Activated CD4-positive, alpha-beta T cell treated with anti-CD3 and anti-CD28 coated beads, Interleukin-2, amount 50 U/mL, for 4 hours (primary cell): ENCODE results near the gene ZRANB1.

Source experiments
- DNase-seq, 2 experiments: peaks; one replicate each; pipeline ENCODE4 v3.0.0-alpha.2; 2020

Gene ZRANB1

DNA sequence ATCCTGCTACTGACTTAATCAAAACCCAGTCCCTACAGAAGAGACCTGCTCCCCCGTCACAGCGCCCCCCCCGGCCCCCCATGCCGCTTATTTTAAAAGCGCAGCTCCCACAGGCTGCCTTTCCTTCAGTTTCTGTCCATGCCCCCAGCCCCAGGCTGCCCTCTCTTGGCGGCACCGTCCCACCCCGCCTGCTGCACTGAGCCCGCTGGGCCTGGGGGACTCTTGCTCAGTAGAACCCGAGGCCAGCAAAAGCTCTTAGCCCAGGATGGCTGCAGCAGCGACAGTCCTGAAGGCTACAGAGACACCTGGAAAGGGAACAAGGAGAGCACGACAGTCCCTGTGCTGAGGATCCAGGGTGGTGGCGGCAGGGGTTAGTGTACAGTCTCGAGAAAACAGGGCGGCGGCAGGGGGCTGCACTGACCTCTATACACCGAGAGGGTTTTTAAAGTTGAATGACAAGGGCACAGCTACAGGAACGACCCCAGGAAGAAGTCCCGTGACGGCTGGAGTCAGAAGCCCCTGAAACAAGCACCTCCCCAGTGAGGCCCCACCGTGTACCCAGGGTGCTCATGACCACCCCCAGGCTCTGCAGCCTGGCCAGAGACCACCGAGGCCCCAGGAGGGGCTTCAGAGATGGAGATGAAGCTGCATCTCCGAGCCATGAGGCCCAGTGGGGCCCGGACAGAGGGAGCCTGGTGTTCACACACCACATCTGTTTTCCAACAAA lies 54.4 kb downstream of the ZRANB1 start:
- no peak for DNase-seq

- DNase-seq = no peak
These were observed 54.9 kb downstream of the ZRANB1 start for GRCh38 chr10:124996854-124997215.

GRCh38 chr10:124997306-124997705 lies 55.4 kb downstream of the ZRANB1 start:
- DNase-seq = no peak

DNA sequence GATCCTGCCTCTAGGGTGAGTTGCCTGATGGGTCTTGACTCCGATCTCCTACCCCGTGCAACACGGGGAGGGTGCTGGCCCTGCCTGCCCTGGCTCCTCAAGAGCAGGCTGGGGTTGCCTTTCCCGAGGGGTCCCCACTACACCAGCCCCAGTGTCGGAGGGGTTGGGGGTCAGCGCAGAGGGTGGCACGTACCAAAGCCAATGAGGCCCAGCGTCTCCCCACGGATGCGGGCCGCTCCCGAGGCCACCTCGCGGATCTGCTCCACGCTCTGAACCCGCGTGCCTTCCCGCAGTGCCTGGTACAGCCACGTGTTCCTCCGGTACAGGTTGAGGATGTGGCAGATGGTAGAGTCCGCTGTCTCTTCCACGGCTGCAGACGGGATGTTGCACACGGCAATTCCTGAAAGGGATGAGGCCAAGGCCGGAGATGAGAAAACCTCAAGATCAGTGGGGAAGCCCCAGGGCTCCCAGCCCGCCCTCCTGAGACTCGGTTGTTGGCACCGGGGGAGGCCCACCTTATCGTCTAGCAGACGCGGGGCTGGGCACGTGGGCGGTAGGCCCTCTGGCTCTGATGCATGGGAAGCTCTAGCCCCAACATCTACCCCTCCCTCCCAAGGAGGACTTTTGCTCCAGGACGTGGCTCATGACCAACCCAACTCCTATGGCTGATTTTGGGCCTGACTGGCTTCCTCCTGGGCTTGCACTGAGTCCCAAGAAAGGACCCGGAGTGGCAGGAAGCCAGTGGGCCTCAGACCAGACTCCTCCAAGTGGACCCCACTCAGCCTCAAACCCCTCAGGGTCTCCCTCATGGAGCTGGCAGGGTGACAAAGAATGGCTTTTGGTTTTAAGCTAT lies 56.1 kb downstream of the ZRANB1 start:
- DNase-seq = no peak

DNA sequence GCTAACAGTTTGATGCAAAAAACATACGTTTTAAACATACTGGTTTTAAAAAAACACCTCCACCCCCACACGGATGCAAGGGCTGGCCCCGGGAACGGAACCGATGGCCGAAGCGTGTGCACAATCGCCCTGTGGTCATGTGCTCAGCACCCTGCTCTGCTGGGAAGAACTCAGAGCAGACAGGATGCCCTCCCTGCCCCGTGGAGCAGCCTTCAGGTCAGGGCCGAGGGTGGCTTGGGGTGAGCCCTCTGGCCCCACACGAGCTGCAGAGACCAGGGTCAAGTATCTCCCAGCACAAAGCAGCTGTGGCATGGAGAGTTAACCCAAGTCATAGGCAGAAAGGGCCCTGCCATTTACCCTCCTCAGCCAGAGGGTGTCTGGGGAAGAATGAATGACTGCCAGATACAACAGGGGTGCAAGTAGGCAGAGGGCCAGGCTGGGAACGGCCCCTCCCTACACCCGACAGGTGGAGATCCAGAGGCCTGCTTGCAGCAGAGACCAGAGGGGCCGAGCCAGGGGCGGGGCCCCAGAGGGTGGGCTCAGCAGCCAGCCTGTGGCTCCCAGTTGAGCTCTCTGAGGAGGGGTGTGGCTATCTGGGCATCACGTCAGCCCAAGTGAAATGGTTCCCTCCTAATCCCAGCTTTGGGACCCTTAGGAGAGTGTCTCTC lies 56.8 kb downstream of the ZRANB1 start:
- no peak for DNase-seq

DNA sequence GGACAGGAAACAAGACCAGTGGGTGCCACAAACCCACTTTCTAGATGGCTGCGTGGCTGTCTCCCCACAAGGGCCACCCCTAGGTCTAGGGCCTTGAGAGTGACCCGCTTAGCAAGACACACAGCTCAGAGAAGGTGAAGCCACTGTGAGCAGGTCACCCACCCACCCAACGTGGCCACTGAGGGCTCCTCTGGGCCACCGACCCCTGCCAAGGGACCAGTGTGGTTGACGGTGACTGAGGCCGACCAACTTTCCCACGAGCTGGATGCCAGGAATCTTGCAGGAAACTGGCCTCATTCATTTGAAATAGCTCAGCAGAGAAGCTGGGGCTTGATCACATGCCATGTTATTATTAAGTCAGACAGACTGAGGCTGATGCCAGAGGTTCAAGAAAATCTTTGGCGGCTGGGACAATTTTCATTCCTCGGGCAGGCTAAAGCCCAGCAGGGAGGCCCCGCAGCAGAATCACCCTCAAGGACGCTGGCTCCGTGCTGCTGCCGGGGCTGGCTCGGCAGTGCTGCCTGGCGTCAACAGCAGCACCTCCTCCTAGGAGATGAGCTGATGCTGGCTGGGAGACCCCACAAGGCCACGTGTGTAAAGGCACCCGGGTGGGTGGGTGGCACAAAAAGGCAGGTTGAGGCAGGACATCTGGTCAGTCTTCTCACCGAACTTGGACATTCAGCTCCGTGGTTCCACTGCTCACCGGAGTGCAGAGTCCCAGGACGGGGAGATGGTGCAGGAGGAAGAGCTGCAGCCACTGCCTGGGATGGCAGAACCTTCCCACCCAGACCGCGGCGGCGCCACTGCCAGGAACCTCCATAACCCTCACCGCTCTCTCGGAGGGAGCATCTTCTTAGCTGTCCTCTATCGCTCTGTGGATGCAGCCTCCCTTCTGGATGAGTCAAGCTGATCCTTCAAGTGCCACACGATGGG lies 57.8 kb downstream of the ZRANB1 start:
- DNase-seq = no peak

- DNase-seq = no peak
These were observed 58.7 kb downstream of the ZRANB1 start for GRCh38 chr10:125000366-125001312.

- no peak for DNase-seq
These were observed 59.6 kb downstream of the ZRANB1 start for GRCh38 chr10:125001313-125002046.

DNA sequence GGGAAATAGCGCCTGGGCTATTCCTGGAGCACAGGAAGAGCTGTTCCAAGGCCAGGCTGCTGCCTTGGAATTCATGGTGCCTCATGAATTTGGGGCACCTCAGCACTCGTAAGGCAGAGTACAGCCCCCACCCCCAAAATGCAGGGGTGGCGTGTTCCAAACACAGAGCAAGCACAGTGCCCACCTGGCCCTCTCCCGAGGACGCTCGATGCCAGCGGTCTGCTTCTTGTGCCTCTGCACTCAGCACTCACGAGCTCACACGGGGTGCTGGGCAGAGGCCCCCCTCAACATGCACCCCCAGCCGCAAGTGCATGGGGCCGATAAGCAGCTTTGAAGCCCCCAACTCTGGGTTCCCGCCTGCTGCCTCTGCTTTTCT lies 60.1 kb downstream of the ZRANB1 start:
- no peak for DNase-seq

GRCh38 chr10:125002423-125003145 lies 60.7 kb downstream of the ZRANB1 start:
- DNase-seq = no peak

GRCh38 chr10:125003146-125003900 lies 61.4 kb downstream of the ZRANB1 start:
- no peak for DNase-seq

DNA sequence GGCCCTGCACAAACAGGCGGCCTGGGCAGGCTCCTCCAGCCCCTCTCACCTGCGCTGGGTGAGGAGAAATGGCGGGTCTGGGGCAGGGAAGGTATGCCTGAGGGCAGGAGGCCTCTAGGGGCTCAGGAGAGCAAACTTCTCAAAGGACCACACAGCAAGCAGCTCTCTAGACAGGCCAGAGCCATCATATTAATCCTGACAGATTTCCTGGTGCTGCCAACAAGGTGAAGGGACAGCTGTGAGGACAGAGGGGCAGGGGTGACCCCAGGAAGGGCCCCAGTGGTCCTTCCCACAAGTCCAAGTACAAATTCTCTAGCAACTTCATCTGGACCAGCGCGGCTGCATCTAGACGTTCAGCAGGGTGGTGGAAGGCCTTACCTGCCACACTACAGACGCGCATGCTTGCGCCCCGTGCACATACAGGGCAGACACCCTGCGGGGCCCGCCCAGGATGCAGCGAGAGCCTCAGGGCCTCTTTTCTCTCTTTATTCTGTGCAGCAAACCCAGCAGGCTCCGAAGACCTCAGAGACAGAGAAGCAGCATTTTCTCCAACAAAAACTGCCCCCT lies 62.1 kb downstream of the ZRANB1 start:
- DNase-seq = no peak

GRCh38 chr10:125004571-125005311 lies 62.8 kb downstream of the ZRANB1 start:
- no peak for DNase-seq

DNA sequence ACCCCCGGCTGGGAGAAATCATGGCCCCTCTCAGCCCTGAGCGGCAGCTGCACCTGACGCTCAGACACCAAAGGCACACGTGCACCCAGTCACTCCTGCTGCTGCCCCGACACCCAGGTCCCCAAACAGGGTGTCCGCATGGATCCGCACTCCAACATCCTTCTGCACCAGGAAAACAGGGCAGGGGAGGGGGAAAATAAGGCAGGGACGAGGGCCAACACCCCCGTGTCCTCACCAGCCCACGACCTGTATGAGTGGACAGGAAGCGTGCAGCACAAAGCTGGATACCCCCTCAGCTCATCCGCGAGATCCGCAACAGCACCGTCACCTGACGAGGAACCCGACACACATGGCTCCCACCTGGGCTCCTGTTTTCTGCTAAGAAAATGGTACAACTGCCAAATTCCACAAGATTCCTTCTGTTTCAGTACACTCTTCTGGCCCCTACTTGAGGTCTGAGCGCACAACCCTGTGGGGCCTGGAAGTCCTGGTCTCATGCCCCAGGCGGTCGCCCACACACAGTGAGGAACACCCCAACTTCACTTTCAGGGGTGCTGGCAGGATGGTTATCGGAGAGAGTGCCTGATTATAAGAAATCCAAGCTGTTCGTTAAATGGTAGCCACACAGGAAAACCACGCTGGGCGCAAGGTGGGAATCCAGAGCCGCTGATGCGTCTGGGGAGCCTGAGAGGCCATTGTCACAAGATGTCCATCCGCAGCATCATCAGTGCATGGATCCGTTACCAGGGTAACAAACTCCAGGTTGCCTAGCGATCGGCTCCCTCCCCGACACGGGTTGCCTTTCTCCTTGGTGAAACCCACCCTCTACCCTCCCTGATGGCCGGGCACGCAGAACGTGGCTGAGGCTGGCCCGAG lies 63.6 kb downstream of the ZRANB1 start:
- DNase-seq = no peak

GRCh38 chr10:125006188-125006680 lies 64.3 kb downstream of the ZRANB1 start:
- DNase-seq = no peak

- no peak for DNase-seq
These were observed 65.1 kb downstream of the ZRANB1 start for GRCh38 chr10:125006921-125007426.

DNA sequence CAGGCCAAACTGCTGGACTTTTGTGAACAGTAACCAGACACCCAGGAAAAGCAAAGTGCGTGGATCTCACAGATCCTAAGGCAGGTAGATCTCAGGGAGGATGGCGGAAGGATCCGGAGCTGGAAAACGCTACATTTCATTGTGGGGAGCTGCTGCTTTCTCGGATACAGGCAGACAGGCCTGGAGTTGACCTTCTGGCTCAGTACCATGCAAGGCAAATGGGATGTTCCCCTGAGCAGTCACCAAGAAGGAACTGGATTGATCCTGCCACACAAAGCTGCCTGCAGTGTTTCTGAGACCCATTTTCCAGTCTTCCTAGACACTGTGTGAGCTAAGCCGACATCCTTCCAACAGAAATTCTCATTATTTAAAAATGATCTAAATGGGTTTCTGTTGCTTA lies 65.5 kb downstream of the ZRANB1 start:
- DNase-seq = no peak
